OCI-LY7 (cell line): ENCODE measurements around the gene ANKRD44. TPM values are rescaled to one million over a fixed set of nuclear protein-coding genes. Genes with fewer than 3 reads are reported as not detected.

Experiments
- BruUV-seq: library from RNA; stranded (reverse); fragments of 400-500 nt; replicated peaks from 2 replicates; lab custom pipeline; 2021; lab: Mats Ljungman, UMichigan
- CTCF ChIA-PET: fragments of 300-600 bp; sonication (Branson Sonifier 250); formaldehyde crosslinking; loops from one replicate; lab custom pipeline; 2022; ENCODE audit warnings: antibody characterized with exemption; ENCODE audit not compliant: unreplicated experiment; lab: Charles Lee
- POLR2A ChIA-PET: fragments of 300-600 bp; sonication (Branson Sonifier 250); formaldehyde crosslinking; loops from one replicate; lab custom pipeline; 2022; ENCODE audit warnings: antibody characterized with exemption; lab: Charles Lee
- DNase-seq: peaks from one replicate; pipeline ENCODE4 v3.0.0-alpha.2; 2015; ENCODE audit warnings: low spot score
- H2AFZ ChIP-seq: fragments of 200-600 bp; sonication (generic), shearing (Covaris generic); 2 replicates; pipeline ENCODE4 v1.6.1; 2014; ENCODE audit warnings: mild to moderate bottlenecking, antibody characterized with exemption, low read length, moderate library complexity
- H3K27ac ChIP-seq: fragments of 200-600 bp; sonication (generic); 2 replicates; pipeline ENCODE4 v1.5.1; 2014; ENCODE audit warnings: mixed run types, low read depth, mild to moderate bottlenecking, moderate library complexity, low read length, inconsistent platforms; ENCODE audit not compliant: poor library complexity, severe bottlenecking
- H3K36me3 ChIP-seq: fragments of 200-600 bp; sonication (generic); 2 replicates; pipeline ENCODE4 v1.6.1; 2014; ENCODE audit warnings: mild to moderate bottlenecking, antibody characterized with exemption, low read length, moderate library complexity, mixed read lengths; ENCODE audit not compliant: insufficient read depth
- H3K4me1 ChIP-seq: fragments of 200-600 bp; sonication (generic); 2 replicates; pipeline ENCODE4 v1.5.1; 2014; ENCODE audit warnings: mild to moderate bottlenecking, low read length; ENCODE audit not compliant: insufficient read depth, poor library complexity, severe bottlenecking
- H3K4me2 ChIP-seq: fragments of 200-600 bp; sonication (generic); 2 replicates; pipeline ENCODE4 v1.6.1; 2014; ENCODE audit warnings: mild to moderate bottlenecking, low read length
- H3K4me3 ChIP-seq: fragments of 200-600 bp; sonication (generic); 2 replicates; pipeline ENCODE4 v1.5.1; 2014; ENCODE audit warnings: mild to moderate bottlenecking, low read depth, low read length; ENCODE audit not compliant: poor library complexity, severe bottlenecking
- H3K79me2 ChIP-seq: fragments of 200-600 bp; sonication (generic); 2 replicates; pipeline ENCODE4 v1.6.1; 2016; ENCODE audit warnings: low read depth, mild to moderate bottlenecking, low read length, moderate library complexity, mixed read lengths; ENCODE audit not compliant: insufficient read depth
- H3K9me2 ChIP-seq: fragments of 200-600 bp; sonication (generic); 2 replicates; pipeline ENCODE4 v1.6.1; 2016; ENCODE audit warnings: mild to moderate bottlenecking, low read length, mixed read lengths; ENCODE audit not compliant: insufficient read depth
- H3K9me3 ChIP-seq: fragments of 200-600 bp; sonication (generic); 2 replicates; pipeline ENCODE4 v1.6.1; 2014; ENCODE audit warnings: mild to moderate bottlenecking, mixed run types, low read length, mixed read lengths
- H4K20me1 ChIP-seq: fragments of 200-600 bp; sonication (generic); 2 replicates; pipeline ENCODE4 v1.6.1; 2014; ENCODE audit warnings: mild to moderate bottlenecking, antibody characterized with exemption, low read length, moderate library complexity, mixed read lengths; ENCODE audit not compliant: insufficient read depth
- EZH2phosphoT487 ChIP-seq: fragments of 200-600 bp; sonication (generic); IDR thresholded peaks from 2 replicates; pipeline ENCODE4 v1.6.1; 2018; ENCODE audit warnings: low read depth, borderline replicate concordance, mild to moderate bottlenecking, mixed run types, antibody characterized with exemption, low read length, moderate library complexity, mixed read lengths
- intact Hi-C: fragments of 100-400 bp; cut with micrococcal nuclease; formaldehyde crosslinking; loops from one replicate; pipeline ENCODE4 v1.10.0; 2022; ENCODE audit not compliant: unreplicated experiment
- total RNA-seq, 2 experiments: library from RNA; depleted of rRNA in 1 of 2; stranded (reverse); fragments of >200 nt in 1 of 2; shearing (Covaris generic) in 1 of 2; gene quantifications; 2 replicates each; pipeline ENCODE4 v1.2.3, GENCODE V29; 2014 to 2022
- TF ChIP-seq, protein P1 (sequence below): fragments of 200-600 bp; sonication (generic); conservative IDR thresholded peaks from 2 replicates; pipeline ENCODE4 v1.5.1; 2014; ENCODE audit warnings: mild to moderate bottlenecking, antibody characterized with exemption, low read length, moderate library complexity, mixed read lengths

Gene ANKRD44
- total RNA-seq, 2 experiments from 2014 or later, result 69.4 to 73.7 TPM

DNA sequence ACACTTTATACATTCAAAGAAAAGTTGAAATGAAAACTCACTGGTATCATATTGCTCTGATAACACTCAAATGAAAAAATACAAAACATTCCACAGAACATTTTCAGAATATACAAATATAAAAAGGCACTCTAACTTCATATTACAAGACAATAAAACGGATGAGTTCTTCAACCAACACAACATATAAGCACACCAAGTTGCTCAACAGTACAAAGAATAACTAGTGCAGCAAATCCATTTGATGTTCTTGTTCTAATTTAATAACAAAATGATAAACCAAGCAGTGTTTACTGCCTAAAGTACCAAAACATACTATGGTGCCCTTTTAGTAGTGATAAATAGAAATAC, 323.3 kb downstream of the ANKRD44 start:
- no peaks in the 10 kb centered on the region for H4K20me1 ChIP-seq
- peaks cover 4% of the 10 kb centered on the region for H3K4me1 ChIP-seq
- no peak overlapping the region for H2AFZ ChIP-seq
- no peaks in the 10 kb centered on the region for H3K79me2 ChIP-seq
- DNase-seq, result no peak
- no peak overlapping the region for H3K27ac ChIP-seq
- H3K9me2 ChIP-seq, result no peaks in the 10 kb centered on the region
- H3K36me3 ChIP-seq, result peaks cover 5% of the 10 kb centered on the region; the same call in 1 of the 2 replicates
- ChIA-PET CTCF (no interaction called here), POLR2A (no interaction called here)
- TF ChIP-seq EZH2phosphoT487, result no peak
- no peaks in the 10 kb centered on the region for H3K9me3 ChIP-seq
- no peak overlapping the region for H3K4me2 ChIP-seq
- intact Hi-C loops, result no loop called here
- no peak overlapping the region for H3K4me3 ChIP-seq
- BruUV-seq, result no TSS peak

DNA sequence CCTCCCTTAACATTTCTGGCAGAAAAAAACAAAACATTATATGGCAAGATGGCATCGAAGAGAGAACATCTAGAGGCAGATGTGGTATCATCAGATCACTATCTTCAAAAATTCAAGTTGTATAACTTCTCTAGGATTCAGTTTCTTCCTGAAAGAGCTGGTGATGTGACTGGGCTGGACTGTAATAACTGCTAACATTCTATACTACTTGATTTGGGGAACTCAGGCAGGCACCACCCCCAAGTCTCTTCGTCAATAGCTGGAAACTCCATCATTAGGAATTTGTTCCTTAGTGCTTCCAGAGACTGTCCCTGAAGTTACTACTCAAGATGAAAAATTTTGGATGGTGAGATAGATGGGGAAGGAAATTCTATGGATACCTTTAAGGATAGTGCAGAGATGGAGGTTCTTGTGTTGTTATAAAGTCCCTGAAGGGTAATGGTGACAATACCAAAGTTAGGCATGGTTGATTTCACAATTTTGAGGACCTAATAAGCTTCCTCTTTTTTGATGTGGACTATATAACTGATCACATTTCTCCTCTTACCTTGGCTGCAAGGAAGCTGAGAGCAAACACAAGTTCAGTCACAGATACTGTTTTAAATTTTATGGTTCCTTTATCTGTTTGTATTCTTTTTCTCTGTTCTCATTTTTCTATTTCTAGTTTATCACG, 324.9 kb downstream of the ANKRD44 start:
- no TSS peak for BruUV-seq
- ChIA-PET POLR2A (interaction anchor here (0.6 kb wide), 1 partner anchor 378 kb away, joined by 3 read pairs; no protein-coding TSS in a partner anchor), CTCF (no interaction called here)
- no peaks in the 10 kb centered on the region for H3K9me2 ChIP-seq
- H3K4me2 ChIP-seq, result no peak overlapping the region
- H3K9me3 ChIP-seq, result no peaks in the 10 kb centered on the region
- intact Hi-C loops, result no loop called here
- no peaks in the 10 kb centered on the region for H3K79me2 ChIP-seq
- H2AFZ ChIP-seq, result no peak overlapping the region
- TF ChIP-seq EZH2phosphoT487, result no peak
- TF ChIP-seq, protein P1, sequence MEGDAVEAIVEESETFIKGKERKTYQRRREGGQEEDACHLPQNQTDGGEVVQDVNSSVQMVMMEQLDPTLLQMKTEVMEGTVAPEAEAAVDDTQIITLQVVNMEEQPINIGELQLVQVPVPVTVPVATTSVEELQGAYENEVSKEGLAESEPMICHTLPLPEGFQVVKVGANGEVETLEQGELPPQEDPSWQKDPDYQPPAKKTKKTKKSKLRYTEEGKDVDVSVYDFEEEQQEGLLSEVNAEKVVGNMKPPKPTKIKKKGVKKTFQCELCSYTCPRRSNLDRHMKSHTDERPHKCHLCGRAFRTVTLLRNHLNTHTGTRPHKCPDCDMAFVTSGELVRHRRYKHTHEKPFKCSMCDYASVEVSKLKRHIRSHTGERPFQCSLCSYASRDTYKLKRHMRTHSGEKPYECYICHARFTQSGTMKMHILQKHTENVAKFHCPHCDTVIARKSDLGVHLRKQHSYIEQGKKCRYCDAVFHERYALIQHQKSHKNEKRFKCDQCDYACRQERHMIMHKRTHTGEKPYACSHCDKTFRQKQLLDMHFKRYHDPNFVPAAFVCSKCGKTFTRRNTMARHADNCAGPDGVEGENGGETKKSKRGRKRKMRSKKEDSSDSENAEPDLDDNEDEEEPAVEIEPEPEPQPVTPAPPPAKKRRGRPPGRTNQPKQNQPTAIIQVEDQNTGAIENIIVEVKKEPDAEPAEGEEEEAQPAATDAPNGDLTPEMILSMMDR, result no peak
- H3K4me1 ChIP-seq, result peaks cover 4% of the 10 kb centered on the region
- no peak for DNase-seq
- no peaks in the 10 kb centered on the region; the same call in 1 of the 2 replicates for H3K36me3 ChIP-seq
- H3K4me3 ChIP-seq, result no peak overlapping the region
- no peaks in the 10 kb centered on the region for H4K20me1 ChIP-seq
- no peak overlapping the region for H3K27ac ChIP-seq

DNA sequence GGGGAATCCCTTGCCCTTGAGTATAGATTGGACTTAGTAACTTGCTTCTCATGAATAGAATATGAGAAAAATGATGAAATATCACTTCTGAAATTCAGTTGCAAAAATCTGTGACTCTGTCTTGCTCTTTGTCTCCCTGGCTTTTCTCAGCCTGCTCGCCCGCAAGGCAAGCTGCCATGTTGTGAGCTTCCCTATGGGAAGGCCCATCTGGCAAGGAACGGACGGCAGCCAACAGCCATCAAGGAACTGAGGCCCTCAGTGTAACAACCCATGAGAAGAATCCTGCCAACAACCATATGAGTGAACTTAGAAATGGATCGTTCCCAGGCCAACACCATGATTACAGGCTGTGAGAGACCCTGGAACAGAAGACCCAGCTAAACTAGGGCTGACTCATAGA, 325.7 kb downstream of the ANKRD44 start:
- CTCF ChIA-PET, result no interaction called here
- Histone ChIP-seq H3K36me3 (no peaks in the 10 kb centered on the region), H3K9me3 (no peaks in the 10 kb centered on the region), H4K20me1 (no peaks in the 10 kb centered on the region), H3K79me2 (no peaks in the 10 kb centered on the region), H2AFZ (no peak overlapping the region), H3K27ac (no peak overlapping the region), H3K9me2 (no peaks in the 10 kb centered on the region), H3K4me1 (peaks cover 4% of the 10 kb centered on the region), H3K4me2 (no peak overlapping the region), H3K4me3 (no peak overlapping the region)
- DNase-seq, result no peak
- intact Hi-C loops, result no loop called here
- BruUV-seq, result no TSS peak
- TF ChIP-seq, protein P1, result no peak
- TF ChIP-seq EZH2phosphoT487, result no peak
- POLR2A ChIA-PET, result no interaction called here
